ENCODE measurements around the gene LMTK3. TPM values are rescaled to one million over a fixed set of nuclear protein-coding genes. Genes with fewer than 3 reads are reported as not detected.

LMTK3 gene
- total RNA-seq, 1 donor from 2014 or later, result 2.9 TPM

DNA sequence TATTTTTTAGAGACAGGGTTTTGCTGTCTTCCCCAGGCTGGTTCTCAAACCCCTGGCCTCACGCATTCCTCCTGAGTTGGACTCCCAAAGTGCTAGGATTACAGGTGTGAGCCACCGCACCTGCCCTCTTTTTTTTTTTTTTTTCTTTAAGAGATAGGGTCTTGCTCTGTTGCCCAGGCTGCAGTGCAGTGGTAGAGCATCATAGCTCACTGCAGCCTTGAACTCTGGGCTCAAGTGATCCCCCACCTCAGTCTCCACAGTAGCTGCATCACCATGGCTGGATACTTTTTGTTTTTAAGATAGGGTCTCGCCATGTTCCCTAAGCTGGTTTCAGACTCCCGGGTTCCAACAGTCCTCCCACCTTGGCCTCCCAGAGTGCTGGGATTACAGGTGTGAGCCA, 54.8 kb downstream of the LMTK3 start:
- DNase-seq (ENCODE audit: low read depth), result no peak
- Histone ChIP-seq H3K27me3 (ENCODE audit: control insufficient read depth, insufficient read depth, low read length) (no peaks in the 10 kb centered on the region), H3K4me3 (ENCODE audit: low read depth, low read length) (no peak overlapping the region), H3K36me3 (ENCODE audit: control insufficient read depth, insufficient read depth, low read length) (peaks cover 3% of the 10 kb centered on the region)
- TF ChIP-seq, protein P1, sequence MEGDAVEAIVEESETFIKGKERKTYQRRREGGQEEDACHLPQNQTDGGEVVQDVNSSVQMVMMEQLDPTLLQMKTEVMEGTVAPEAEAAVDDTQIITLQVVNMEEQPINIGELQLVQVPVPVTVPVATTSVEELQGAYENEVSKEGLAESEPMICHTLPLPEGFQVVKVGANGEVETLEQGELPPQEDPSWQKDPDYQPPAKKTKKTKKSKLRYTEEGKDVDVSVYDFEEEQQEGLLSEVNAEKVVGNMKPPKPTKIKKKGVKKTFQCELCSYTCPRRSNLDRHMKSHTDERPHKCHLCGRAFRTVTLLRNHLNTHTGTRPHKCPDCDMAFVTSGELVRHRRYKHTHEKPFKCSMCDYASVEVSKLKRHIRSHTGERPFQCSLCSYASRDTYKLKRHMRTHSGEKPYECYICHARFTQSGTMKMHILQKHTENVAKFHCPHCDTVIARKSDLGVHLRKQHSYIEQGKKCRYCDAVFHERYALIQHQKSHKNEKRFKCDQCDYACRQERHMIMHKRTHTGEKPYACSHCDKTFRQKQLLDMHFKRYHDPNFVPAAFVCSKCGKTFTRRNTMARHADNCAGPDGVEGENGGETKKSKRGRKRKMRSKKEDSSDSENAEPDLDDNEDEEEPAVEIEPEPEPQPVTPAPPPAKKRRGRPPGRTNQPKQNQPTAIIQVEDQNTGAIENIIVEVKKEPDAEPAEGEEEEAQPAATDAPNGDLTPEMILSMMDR (IDR thresholded peaks at IDR 0.05; ENCODE audit: insufficient read depth, low read length, poor library complexity, severe bottlenecking), result no peak

DNA sequence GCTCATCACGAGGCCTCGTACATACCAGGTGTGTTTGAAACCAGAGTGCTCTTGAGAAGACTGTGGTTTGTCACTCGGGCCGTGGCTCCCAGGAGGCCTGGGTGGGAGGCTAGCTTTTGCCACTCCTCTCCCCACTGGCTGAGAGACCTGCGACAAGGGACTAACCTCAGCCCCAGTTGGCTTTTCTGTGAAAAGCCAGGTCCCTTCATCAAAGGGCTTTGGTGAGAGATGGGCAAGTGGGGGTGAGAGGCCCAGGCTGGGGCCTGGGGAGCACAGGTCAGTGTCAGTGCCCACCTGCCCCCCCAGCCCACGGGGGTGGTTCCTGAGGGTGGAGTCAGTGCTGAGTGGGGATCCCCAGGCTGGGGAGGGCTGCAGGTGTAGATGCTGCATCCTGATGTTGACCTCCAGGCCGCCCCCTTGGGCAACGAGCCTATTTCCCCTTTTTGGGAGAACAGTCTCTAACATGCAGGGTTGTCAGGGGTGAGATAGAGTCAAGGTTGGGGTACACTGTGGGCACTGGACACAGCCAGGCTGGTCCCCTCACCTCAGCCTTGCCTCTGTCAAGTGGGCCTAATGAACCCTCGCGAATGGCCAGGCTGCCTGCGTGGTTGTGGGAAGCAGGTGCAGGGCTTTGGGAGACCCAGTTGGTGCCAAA, 55.6 kb downstream of the LMTK3 start:
- DNase-seq (ENCODE audit: low read depth), result no peak
- Histone ChIP-seq H3K27me3 (ENCODE audit: control insufficient read depth, insufficient read depth, low read length) (no peaks in the 10 kb centered on the region), H3K4me3 (ENCODE audit: low read depth, low read length) (no peak overlapping the region), H3K36me3 (ENCODE audit: control insufficient read depth, insufficient read depth, low read length) (peaks cover 3% of the 10 kb centered on the region)
- TF ChIP-seq, protein P1 (IDR thresholded peaks at IDR 0.05; ENCODE audit: insufficient read depth, low read length, poor library complexity, severe bottlenecking), result no peak

DNA sequence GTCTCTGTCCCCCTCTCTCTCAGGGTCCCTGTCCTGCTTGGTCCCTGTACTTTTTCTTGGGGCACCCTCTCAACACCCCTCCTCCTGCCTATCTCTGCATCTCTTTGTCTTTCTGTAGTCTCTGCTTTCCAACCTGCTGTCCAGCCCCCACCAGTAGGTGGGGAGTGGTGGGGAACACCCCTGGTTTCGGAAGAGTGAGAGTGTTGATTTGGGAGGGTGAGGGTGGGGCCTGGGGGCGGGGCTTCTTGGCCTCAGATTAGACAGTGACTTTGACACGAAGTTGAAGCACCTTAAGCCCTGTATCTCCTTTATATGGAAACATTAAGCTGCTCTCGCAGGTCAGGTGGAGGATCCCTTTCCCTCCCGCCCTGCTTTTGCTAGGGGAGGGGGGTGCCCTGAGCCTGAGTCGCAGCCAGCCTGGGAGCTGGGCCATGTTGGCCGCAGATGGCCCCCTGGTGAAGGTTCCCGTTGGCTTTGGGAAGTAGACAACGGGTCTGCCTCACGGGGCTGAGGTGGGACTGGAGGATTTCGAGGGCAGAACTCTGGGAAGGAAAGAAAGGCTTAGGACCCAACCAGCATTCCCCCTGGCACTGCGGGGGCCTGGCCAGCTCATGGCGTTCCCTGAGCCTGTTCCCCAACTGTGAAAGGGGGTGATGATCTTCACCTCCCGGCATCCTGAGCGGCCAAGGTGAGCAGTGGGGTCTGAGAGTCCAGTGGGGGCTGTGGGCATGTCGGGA, 56.3 kb downstream of the LMTK3 start, which contains the start of gene KCNJ14:
KCNJ14 (plus strand) TSS at position 404 of the 737 bp plus-strand sequence. CDS start 6,151 bp downstream, outside the sequence.
- Histone ChIP-seq H3K4me3 (ENCODE audit: low read depth, low read length) (no peak within 1 kb of the TSS), H3K36me3 (ENCODE audit: control insufficient read depth, insufficient read depth, low read length) (peaks cover 3% of the 10 kb centered on the region), H3K27me3 (ENCODE audit: control insufficient read depth, insufficient read depth, low read length) (no peaks in the 10 kb centered on the region)
- DNase-seq (ENCODE audit: low read depth), result no peak
- TF ChIP-seq, protein P1 (IDR thresholded peaks at IDR 0.05; ENCODE audit: insufficient read depth, low read length, poor library complexity, severe bottlenecking), result no peak

DNA sequence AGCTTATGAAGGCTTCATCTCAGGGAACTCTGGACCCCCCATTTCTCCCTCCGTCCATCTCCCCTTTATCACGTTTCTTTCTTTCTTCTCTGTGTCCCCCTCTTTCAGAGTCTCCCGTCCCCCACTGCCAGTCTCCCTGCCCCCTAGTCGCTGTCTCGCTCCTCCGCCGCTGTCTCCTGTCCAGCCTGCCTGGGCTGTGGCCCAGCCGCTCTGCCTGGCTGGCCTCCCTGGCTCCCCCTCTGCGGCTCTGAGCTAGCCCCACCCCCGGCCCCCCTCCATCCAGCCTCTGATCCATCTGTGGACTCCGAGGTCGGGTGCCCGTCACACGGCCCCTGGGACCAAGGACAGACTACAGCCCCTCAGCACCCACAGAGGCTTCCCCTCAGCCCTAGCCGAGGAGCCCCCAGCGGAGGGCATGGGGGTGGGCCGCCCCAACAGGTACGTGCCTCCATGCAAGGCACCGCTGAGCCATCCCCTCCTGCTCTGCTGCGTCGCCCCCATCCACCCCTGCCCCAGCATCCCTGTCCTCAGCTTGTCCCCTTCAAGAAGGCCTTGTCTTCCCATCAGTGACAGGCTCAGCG, 57.4 kb downstream of the LMTK3 start:
- Histone ChIP-seq H3K36me3 (ENCODE audit: control insufficient read depth, insufficient read depth, low read length) (peaks cover 3% of the 10 kb centered on the region), H3K27me3 (ENCODE audit: control insufficient read depth, insufficient read depth, low read length) (no peaks in the 10 kb centered on the region), H3K4me3 (ENCODE audit: low read depth, low read length) (no peak overlapping the region)
- TF ChIP-seq, protein P1 (IDR thresholded peaks at IDR 0.05; ENCODE audit: insufficient read depth, low read length, poor library complexity, severe bottlenecking), result no peak
- no peak for DNase-seq (ENCODE audit: low read depth)

DNA sequence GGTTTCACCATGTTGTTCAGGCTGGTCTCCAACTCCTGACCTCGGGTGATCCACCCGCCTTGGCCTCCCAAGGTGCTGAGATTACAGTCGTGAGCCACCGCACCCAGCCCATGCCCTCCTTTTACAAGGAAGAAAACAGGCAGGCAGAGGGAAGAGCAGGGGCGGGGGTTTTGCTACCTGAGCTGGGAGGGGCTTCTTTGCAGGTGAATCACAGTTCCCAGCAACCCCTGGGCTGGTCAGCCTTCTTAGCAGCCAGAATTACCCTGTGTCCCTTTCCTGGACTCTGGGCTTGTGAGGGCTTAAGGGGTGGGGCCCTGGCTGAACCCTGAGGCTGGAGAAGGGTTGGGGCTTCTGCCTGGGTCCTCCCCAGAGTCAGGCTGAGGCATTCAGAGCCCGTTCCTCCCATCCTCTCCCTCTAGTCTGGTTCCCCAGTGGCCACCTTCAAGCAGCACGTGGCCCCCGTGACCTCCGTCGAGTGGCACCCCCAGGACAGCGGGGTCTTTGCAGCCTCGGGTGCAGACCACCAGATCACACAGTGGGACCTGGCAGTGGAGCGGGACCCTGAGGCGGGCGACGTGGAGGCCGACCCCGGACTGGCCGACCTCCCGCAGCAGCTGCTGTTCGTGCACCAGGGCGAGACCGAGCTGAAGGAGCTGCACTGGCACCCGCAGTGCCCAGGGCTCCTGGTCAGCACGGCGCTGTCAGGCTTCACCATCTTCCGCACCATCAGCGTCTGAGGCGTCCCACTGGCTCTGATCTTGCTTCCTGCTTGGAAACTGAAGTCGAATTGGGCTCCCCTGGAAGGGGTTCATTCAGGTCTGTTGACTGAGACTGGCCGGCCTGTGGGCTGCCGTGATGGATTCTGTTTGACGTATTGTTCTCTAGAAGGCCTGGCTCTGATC, 59.1 kb downstream of the LMTK3 start:
- TF ChIP-seq, protein P1 (IDR thresholded peaks at IDR 0.05; ENCODE audit: insufficient read depth, low read length, poor library complexity, severe bottlenecking), result no peak
- Histone ChIP-seq H3K27me3 (ENCODE audit: control insufficient read depth, insufficient read depth, low read length) (no peaks in the 10 kb centered on the region), H3K4me3 (ENCODE audit: low read depth, low read length) (no peak overlapping the region), H3K36me3 (ENCODE audit: control insufficient read depth, insufficient read depth, low read length) (peaks cover 3% of the 10 kb centered on the region)
- no peak for DNase-seq (ENCODE audit: low read depth)
